Osteocyte (in vitro differentiated cells): ENCODE measurements around the gene ABRACL. TPM values are rescaled to one million over a fixed set of nuclear protein-coding genes. Genes with fewer than 3 reads are reported as not detected.

Experiments
- DNase-seq: peaks from one replicate; pipeline ENCODE4 v3.0.0; 2021; ENCODE audit warnings: mixed read lengths; ENCODE audit not compliant: unreplicated experiment; ENCODE audit errors: extremely low spot score
- H3K27ac Mint-ChIP-seq: one replicate; pipeline ENCODE4 v1.8.0; 2021; ENCODE audit warnings: mild to moderate bottlenecking, mixed read lengths; ENCODE audit not compliant: unreplicated experiment
- H3K27me3 Mint-ChIP-seq: one replicate; pipeline ENCODE4 v1.8.0; 2021; ENCODE audit warnings: mixed read lengths; ENCODE audit not compliant: unreplicated experiment
- H3K36me3 Mint-ChIP-seq: one replicate; pipeline ENCODE4 v1.8.0; 2021; ENCODE audit warnings: mixed read lengths; ENCODE audit not compliant: unreplicated experiment
- H3K4me1 Mint-ChIP-seq: one replicate; pipeline ENCODE4 v1.8.0; 2021; ENCODE audit warnings: mixed read lengths; ENCODE audit not compliant: unreplicated experiment
- H3K4me3 Mint-ChIP-seq: one replicate; pipeline ENCODE4 v1.8.0; 2021; ENCODE audit warnings: mild to moderate bottlenecking, moderate library complexity, mixed read lengths; ENCODE audit not compliant: unreplicated experiment
- H3K9me3 Mint-ChIP-seq: one replicate; pipeline ENCODE4 v1.8.0; 2021; ENCODE audit warnings: mixed read lengths; ENCODE audit not compliant: unreplicated experiment
- CTCF ChIP-seq: fragments of 200-600 bp; sonication (generic); IDR thresholded peaks from 2 replicates; pipeline ENCODE4 v1.5.0; 2021; ENCODE audit warnings: antibody characterized with exemption, mild to moderate bottlenecking, moderate library complexity
- total RNA-seq: library from RNA; stranded (reverse); gene quantifications from 2 replicates; pipeline ENCODE4 v1.2.1, GENCODE V29; 2021

ABRACL gene
- total RNA-seq, 1 donor from 2014 or later = 16.9 TPM

- TF ChIP-seq CTCF = no peak
- peaks cover 11% of the 10 kb centered on the region for H3K27me3 Mint-ChIP-seq
- no peak overlapping the region for H3K4me3 Mint-ChIP-seq
- no peaks in the 10 kb centered on the region for H3K4me1 Mint-ChIP-seq
- no peaks in the 10 kb centered on the region for H3K36me3 Mint-ChIP-seq
- no peak for DNase-seq
- H3K27ac Mint-ChIP-seq = no peak overlapping the region
- no peaks in the 10 kb centered on the region for H3K9me3 Mint-ChIP-seq
These were observed 29.5 kb downstream of the ABRACL start for GRCh38 chr6:139058029-139058428.

- Mint-ChIP-seq H3K9me3 (no peaks in the 10 kb centered on the region), H3K4me3 (no peak overlapping the region), H3K36me3 (no peaks in the 10 kb centered on the region), H3K4me1 (no peaks in the 10 kb centered on the region), H3K27ac (no peak overlapping the region), H3K27me3 (peaks cover 11% of the 10 kb centered on the region)
- TF ChIP-seq CTCF = no peak
- DNase-seq = no peak
These were observed 31.8 kb downstream of the ABRACL start for GRCh38 chr6:139060332-139060731.

- TF ChIP-seq CTCF = no peak
- no peak overlapping the region for H3K27ac Mint-ChIP-seq
- DNase-seq = no peak
- H3K9me3 Mint-ChIP-seq = no peaks in the 10 kb centered on the region
- no peak overlapping the region for H3K4me3 Mint-ChIP-seq
- H3K36me3 Mint-ChIP-seq = no peaks in the 10 kb centered on the region
- H3K27me3 Mint-ChIP-seq = peaks cover 11% of the 10 kb centered on the region
- peaks cover 3% of the 10 kb centered on the region for H3K4me1 Mint-ChIP-seq
These were observed 34.5 kb downstream of the ABRACL start for GRCh38 chr6:139062932-139063646.

GRCh38 chr6:139064981-139065665 lies 36.6 kb downstream of the ABRACL start:
- no peak for DNase-seq
- peaks cover 14% of the 10 kb centered on the region for H3K27me3 Mint-ChIP-seq
- no peak for TF ChIP-seq CTCF
- H3K4me1 Mint-ChIP-seq = peaks cover 3% of the 10 kb centered on the region
- H3K36me3 Mint-ChIP-seq = no peaks in the 10 kb centered on the region
- no peaks in the 10 kb centered on the region for H3K9me3 Mint-ChIP-seq
- H3K4me3 Mint-ChIP-seq = no peak overlapping the region
- no peak overlapping the region for H3K27ac Mint-ChIP-seq

GRCh38 chr6:139066080-139066479 lies 37.5 kb downstream of the ABRACL start:
- no peak for DNase-seq
- TF ChIP-seq CTCF = no peak
- H3K9me3 Mint-ChIP-seq = no peaks in the 10 kb centered on the region
- peaks cover 7% of the 10 kb centered on the region for H3K27me3 Mint-ChIP-seq
- H3K36me3 Mint-ChIP-seq = no peaks in the 10 kb centered on the region
- H3K27ac Mint-ChIP-seq = no peak overlapping the region
- peaks cover 3% of the 10 kb centered on the region for H3K4me1 Mint-ChIP-seq
- H3K4me3 Mint-ChIP-seq = no peak overlapping the region
